GM12878 (cell line): Measurements from ENCODE around the gene STAT5B. TPM values are rescaled to one million over a fixed set of nuclear protein-coding genes. Genes with fewer than 3 reads are reported as not detected.
"Not testable (repeated sequence)": the region's sequence is repeated elsewhere in the genome, so short reads cannot be mapped to it uniquely, and the experiment has no call there.

ENCODE experiments used
- ATAC-seq: fragments of 200-7000 bp; cut with Tn5 transposase; 3 replicates; pipeline ENCODE4 v1.9.1; 2020; ENCODE audit warnings: mild to moderate bottlenecking, moderate library complexity
- BruUV-seq: library from RNA; stranded (reverse); fragments of 400-500 nt; replicated peaks from 2 replicates; lab custom pipeline; 2021; lab: Mats Ljungman, UMichigan
- CTCF ChIA-PET: fragments of 300-600 bp; sonication (Branson Sonifier 250); formaldehyde crosslinking; extraction: SDS; loops from one replicate; lab custom pipeline; 2021; ENCODE audit warnings: inconsistent platforms; lab: Yijun Ruan, JAX
- POLR2A ChIA-PET: fragments of 350-600 bp; formaldehyde crosslinking; extraction: SDS; loops from one replicate; lab custom pipeline; 2021; ENCODE audit warnings: inconsistent platforms; lab: Charles Lee
- RAD21 ChIA-PET: fragments of 300-600 bp; sonication (Branson Sonifier 250); formaldehyde crosslinking; loops from one replicate; lab custom pipeline; 2023; ENCODE audit warnings: antibody characterized with exemption; ENCODE audit not compliant: unreplicated experiment; lab: Charles Lee
- SMC1A ChIA-PET: fragments of 300-600 bp; sonication (Branson Sonifier 250); formaldehyde crosslinking; loops from one replicate; lab custom pipeline; 2023; ENCODE audit not compliant: unreplicated experiment, uncharacterized antibody; lab: Charles Lee
- DNase-seq: peaks from one replicate; pipeline ENCODE4 v3.0.0-alpha.2; 2011; ENCODE audit warnings: low read depth, low spot score
- FAIRE-seq: peaks from 3 replicates; lab custom pipeline; 2011; peaks lifted over from hg19 to GRCh38; lab: Jason Lieb, UNC
- H2AFZ ChIP-seq: 2 replicates; pipeline ENCODE4 v1.6.0; 2011; ENCODE audit warnings: low read depth, low read length, control low read depth; ENCODE audit not compliant: control insufficient read depth
- H3K27ac ChIP-seq: 2 replicates; pipeline ENCODE4 v1.5.1; 2011; ENCODE audit warnings: control low read depth; ENCODE audit not compliant: control insufficient read depth, insufficient read depth
- H3K27me3 ChIP-seq, 2 experiments: replicated peaks in 1 of 2; 2 replicates each; pipeline versions ENCODE4 v1.6.0 to v1.6.1; 2011; ENCODE audit warnings: low read length in 1 of 2; ENCODE audit not compliant: control insufficient read depth in 2 of 2, insufficient read depth in 2 of 2
- H3K36me3 ChIP-seq, 2 experiments: 2 replicates each; pipeline ENCODE4 v1.5.1; 2011; ENCODE audit warnings: low read length in 1 of 2; ENCODE audit not compliant: control insufficient read depth in 2 of 2, insufficient read depth in 2 of 2
- H3K4me1 ChIP-seq: 2 replicates; pipeline ENCODE4 v1.6.1; 2011; ENCODE audit warnings: mild to moderate bottlenecking, low read length, moderate library complexity, mixed read lengths; ENCODE audit not compliant: control insufficient read depth, insufficient read depth
- H3K4me2 ChIP-seq: 2 replicates; pipeline ENCODE4 v1.6.0; 2011; ENCODE audit warnings: control low read depth; ENCODE audit not compliant: control insufficient read depth, insufficient read depth
- H3K4me3 ChIP-seq: fragments of 200-600 bp; sonication (generic); 2 replicates; pipeline ENCODE4 v1.5.1; 2016
- H3K79me2 ChIP-seq: 2 replicates; pipeline ENCODE4 v1.6.0; 2011; ENCODE audit warnings: low read length; ENCODE audit not compliant: control insufficient read depth, insufficient read depth
- H3K9ac ChIP-seq: 2 replicates; pipeline ENCODE4 v1.8.0; 2011; ENCODE audit warnings: low read length, control low read depth, mixed read lengths; ENCODE audit not compliant: control insufficient read depth, insufficient read depth
- H3K9me3 ChIP-seq: replicated peaks from 3 replicates; pipeline ENCODE4 v1.5.1; 2011; ENCODE audit warnings: mild to moderate bottlenecking, low read length; ENCODE audit not compliant: control insufficient read depth, insufficient read depth
- H4K20me1 ChIP-seq: 2 replicates; pipeline ENCODE4 v1.6.0; 2011; ENCODE audit not compliant: control insufficient read depth, insufficient read depth
- ETV6 ChIP-seq, 2 experiments: fragments of 450-650 bp in 1 of 2; IDR thresholded peaks in 1 of 2; conservative IDR thresholded peaks in 1 of 2; 2 replicates each; pipeline ENCODE4 v1.6.1; 2014; ENCODE audit warnings: antibody characterized with exemption in 1 of 2, borderline replicate concordance in 1 of 2, low read depth in 1 of 2, mild to moderate bottlenecking in 1 of 2, moderate library complexity in 1 of 2
- EZH2 ChIP-seq: IDR thresholded peaks from 2 replicates; pipeline ENCODE4 v1.6.1; 2012; ENCODE audit warnings: low read depth, mild to moderate bottlenecking, control low read depth, inconsistent platforms, low read length, borderline replicate concordance; ENCODE audit not compliant: control insufficient read depth
- FOS ChIP-seq: IDR thresholded peaks from 3 replicates; pipeline ENCODE4 v1.6.1; 2011; ENCODE audit warnings: borderline replicate concordance; ENCODE audit not compliant: insufficient read length; ENCODE audit errors: extremely low read depth
- MEF2A ChIP-seq: IDR thresholded peaks from 2 replicates; pipeline ENCODE4 v1.6.1; 2011; ENCODE audit warnings: low read depth, mild to moderate bottlenecking, low read length, moderate library complexity; ENCODE audit not compliant: insufficient read depth
- NFIC ChIP-seq: IDR thresholded peaks from 2 replicates; pipeline ENCODE4 v1.6.1; 2012; ENCODE audit warnings: low read depth, mild to moderate bottlenecking, inconsistent platforms, low read length, moderate library complexity
- PAX5 ChIP-seq: IDR thresholded peaks from 2 replicates; pipeline ENCODE4 v1.6.1; 2011; ENCODE audit warnings: low read depth, low read length, borderline replicate concordance
- RB1 ChIP-seq: fragments of 450-650 bp; formaldehyde crosslinking; IDR thresholded peaks from 2 replicates; pipeline ENCODE4 v1.6.1; 2017; ENCODE audit warnings: mild to moderate bottlenecking, borderline replicate concordance
- SMARCA5 ChIP-seq: fragments of 450-650 bp; IDR thresholded peaks from 2 replicates; pipeline ENCODE4 v1.6.1; 2017; ENCODE audit warnings: mild to moderate bottlenecking
- SPI1 ChIP-seq: IDR thresholded peaks from 2 replicates; pipeline ENCODE4 v1.6.1; 2011; ENCODE audit warnings: low read depth, mild to moderate bottlenecking, low read length, moderate library complexity, borderline replicate concordance; ENCODE audit not compliant: insufficient read depth
- SREBF1 ChIP-seq: IDR thresholded peaks from 2 replicates; pipeline ENCODE4 v1.6.1; 2012; ENCODE audit warnings: mild to moderate bottlenecking, low read length
- ZBED1 ChIP-seq: IDR thresholded peaks from 2 replicates; pipeline ENCODE4 v1.6.1; 2016; ENCODE audit warnings: borderline replicate concordance
- ZNF274 ChIP-seq: IDR thresholded peaks from one replicate; pipeline ENCODE4 v1.8.0; 2011; ENCODE audit not compliant: insufficient read length, insufficient read depth
- WGBS: methylation state at CpG from one replicate; pipeline ENCODE4 v1.1.6; 2016; ENCODE audit warnings: low lambda C conversion rate; ENCODE audit not compliant: insufficient replicate concordance, insufficient coverage; ENCODE audit errors: missing lambda C conversion rate; 5-methylcytosine and 5-hydroxymethylcytosine counted together
- in situ Hi-C: fragments of 300-500 bp; cut with MboI; formaldehyde crosslinking; loops from 9 replicates; pipeline ENCODE4 v1.14.3; 2018; ENCODE audit warnings: mixed read lengths
- intact Hi-C: fragments of 100-400 bp; cut with micrococcal nuclease; formaldehyde crosslinking; loops from one replicate; pipeline ENCODE4 v1.14.2; 2022; ENCODE audit not compliant: unreplicated experiment
- polyA plus RNA-seq, 11 experiments: library from polyadenylated mRNA; depleted of rRNA in 4 of 11; unstranded in 6 of 11; stranded (reverse) in 5 of 11; fragments of >200 nt; fragmentation: Nextera tagmentation in 4 of 11; fragmentation: Illumina TruSeq in 1 of 11; extraction: Ambion mirVana in 4 of 11; extraction: Trizol in 1 of 11; gene quantifications; 1 replicate in 1 of 11; 2 replicates in 10 of 11; pipeline versions ENCODE4 v1.2.1 to v1.2.3, GENCODE V29; 2011 to 2016; ENCODE audit warnings: inconsistent platforms in 2 of 11, missing spikeins in 2 of 11, low read depth in 1 of 11
- total RNA-seq, 4 experiments: library from RNA; depleted of rRNA in 3 of 4; stranded (reverse); fragments of >200 nt in 3 of 4; fragmentation: Illumina TruSeq in 1 of 4; extraction: Trizol in 1 of 4; gene quantifications; 2 replicates each; pipeline versions ENCODE4 v1.2.1 to v1.2.3, GENCODE V29; 2013 to 2021
- TF ChIP-seq, protein P1 (sequence below), 3 experiments: IDR thresholded peaks in 2 of 3; conservative IDR thresholded peaks in 1 of 3; 2 replicates each; pipeline ENCODE4 v1.5.1; 2011; ENCODE audit warnings: low read depth in 3 of 3, low read length in 3 of 3, mild to moderate bottlenecking in 3 of 3, control low read depth in 2 of 3, moderate library complexity in 2 of 3, inconsistent platforms in 1 of 3, mixed read lengths in 1 of 3; ENCODE audit not compliant: control insufficient read depth in 2 of 3, insufficient read depth in 1 of 3; ENCODE audit errors: extremely low read depth in 1 of 3
- TF ChIP-seq, protein P2 (sequence below): fragments of 450-650 bp; IDR thresholded peaks from 2 replicates; pipeline ENCODE4 v1.6.1; 2017; ENCODE audit warnings: mild to moderate bottlenecking, moderate library complexity

STAT5B gene
- total and polyA plus RNA-seq, 10 of the 15 experiments (the other 5 are each of a cell fraction or from before 2014, with no cell fraction given) = 11.0 to 69.6 (median 46.7) TPM

- CTCF ChIA-PET = interaction anchor here (1.0 kb wide), 1 partner anchor 26 kb away, joined by 3 read pairs; no protein-coding TSS in a partner anchor
Observed at GRCh38 chr17:42210046-42210445, 66.1 kb downstream of the STAT5B start.

DNA sequence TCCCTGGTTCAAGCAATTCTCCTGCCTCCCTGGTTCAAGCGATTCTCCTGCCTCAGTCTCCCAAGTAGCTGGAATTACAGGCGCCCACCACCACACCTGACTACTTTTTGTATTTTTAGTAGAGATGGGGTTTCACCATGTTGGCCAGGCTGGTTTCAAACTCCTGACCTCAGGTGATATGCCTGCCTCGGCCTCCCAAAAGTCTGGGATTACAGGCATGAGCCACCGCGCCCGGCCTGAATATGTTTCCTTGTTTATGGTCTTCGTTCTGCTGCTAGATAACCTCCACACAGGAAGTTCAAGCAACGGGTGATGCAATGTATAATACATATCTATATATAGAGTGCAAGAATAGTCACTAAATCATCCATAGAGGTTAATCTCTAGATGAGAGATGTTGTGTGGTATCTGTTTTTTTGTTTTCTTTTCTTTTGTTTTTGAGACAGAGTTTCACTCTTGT, 70.0 kb downstream of the STAT5B start:
- RAD21 ChIA-PET, in situ Hi-C loops, H3K4me3 ChIP-seq, H4K20me1 ChIP-seq, H3K4me2 ChIP-seq, H3K27me3 ChIP-seq, POLR2A ChIA-PET, CTCF ChIA-PET, H3K4me1 ChIP-seq, H3K79me2 ChIP-seq, H3K27ac ChIP-seq, FAIRE-seq, SMC1A ChIA-PET, BruUV-seq, intact Hi-C loops, H3K9ac ChIP-seq, DNase-seq, H2AFZ ChIP-seq, ATAC-seq, H3K9me3 ChIP-seq: not testable (repeated sequence)
- WGBS = 80% methylated on average over 8 of the region's 8 CpGs
- peaks cover 6 to 37% of the 10 kb centered on the region in 2 experiments for H3K36me3 ChIP-seq

More at GRCh38 chr17:42210046-42210445, 66.1 kb downstream of the STAT5B start:
- 95% methylated on average over 6 of the region's 6 CpGs for WGBS
- H3K4me2 ChIP-seq = no peak overlapping the region
- ATAC-seq = no peak
- TF ChIP-seq, protein P1, sequence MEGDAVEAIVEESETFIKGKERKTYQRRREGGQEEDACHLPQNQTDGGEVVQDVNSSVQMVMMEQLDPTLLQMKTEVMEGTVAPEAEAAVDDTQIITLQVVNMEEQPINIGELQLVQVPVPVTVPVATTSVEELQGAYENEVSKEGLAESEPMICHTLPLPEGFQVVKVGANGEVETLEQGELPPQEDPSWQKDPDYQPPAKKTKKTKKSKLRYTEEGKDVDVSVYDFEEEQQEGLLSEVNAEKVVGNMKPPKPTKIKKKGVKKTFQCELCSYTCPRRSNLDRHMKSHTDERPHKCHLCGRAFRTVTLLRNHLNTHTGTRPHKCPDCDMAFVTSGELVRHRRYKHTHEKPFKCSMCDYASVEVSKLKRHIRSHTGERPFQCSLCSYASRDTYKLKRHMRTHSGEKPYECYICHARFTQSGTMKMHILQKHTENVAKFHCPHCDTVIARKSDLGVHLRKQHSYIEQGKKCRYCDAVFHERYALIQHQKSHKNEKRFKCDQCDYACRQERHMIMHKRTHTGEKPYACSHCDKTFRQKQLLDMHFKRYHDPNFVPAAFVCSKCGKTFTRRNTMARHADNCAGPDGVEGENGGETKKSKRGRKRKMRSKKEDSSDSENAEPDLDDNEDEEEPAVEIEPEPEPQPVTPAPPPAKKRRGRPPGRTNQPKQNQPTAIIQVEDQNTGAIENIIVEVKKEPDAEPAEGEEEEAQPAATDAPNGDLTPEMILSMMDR (IDR thresholded peaks at IDR 0.05 in 2 of 3, conservative IDR thresholded peaks at IDR 0.05 in 1 of 3; ENCODE audit: control insufficient read depth in 2 of 3, extremely low read depth in 1 of 3, insufficient read depth in 1 of 3, low read depth in 3 of 3, low read length in 3 of 3) = no peak
- no peak for TF ChIP-seq NFIC
- TF ChIP-seq SPI1 = no peak
- no peak for TF ChIP-seq ZBED1
- no peak for TF ChIP-seq ETV6 (conservative IDR thresholded peaks at IDR 0.05 in 1 of 2, IDR thresholded peaks at IDR 0.05 in 1 of 2; ENCODE audit: borderline replicate concordance in 1 of 2, low read depth in 1 of 2)
- no peak for TF ChIP-seq EZH2
- no peak for TF ChIP-seq FOS
- TF ChIP-seq PAX5 = no peak
- no peak for TF ChIP-seq SMARCA5
- TF ChIP-seq ZNF274 = no peak
- TF ChIP-seq SREBF1 = no peak
- TF ChIP-seq, protein P2, sequence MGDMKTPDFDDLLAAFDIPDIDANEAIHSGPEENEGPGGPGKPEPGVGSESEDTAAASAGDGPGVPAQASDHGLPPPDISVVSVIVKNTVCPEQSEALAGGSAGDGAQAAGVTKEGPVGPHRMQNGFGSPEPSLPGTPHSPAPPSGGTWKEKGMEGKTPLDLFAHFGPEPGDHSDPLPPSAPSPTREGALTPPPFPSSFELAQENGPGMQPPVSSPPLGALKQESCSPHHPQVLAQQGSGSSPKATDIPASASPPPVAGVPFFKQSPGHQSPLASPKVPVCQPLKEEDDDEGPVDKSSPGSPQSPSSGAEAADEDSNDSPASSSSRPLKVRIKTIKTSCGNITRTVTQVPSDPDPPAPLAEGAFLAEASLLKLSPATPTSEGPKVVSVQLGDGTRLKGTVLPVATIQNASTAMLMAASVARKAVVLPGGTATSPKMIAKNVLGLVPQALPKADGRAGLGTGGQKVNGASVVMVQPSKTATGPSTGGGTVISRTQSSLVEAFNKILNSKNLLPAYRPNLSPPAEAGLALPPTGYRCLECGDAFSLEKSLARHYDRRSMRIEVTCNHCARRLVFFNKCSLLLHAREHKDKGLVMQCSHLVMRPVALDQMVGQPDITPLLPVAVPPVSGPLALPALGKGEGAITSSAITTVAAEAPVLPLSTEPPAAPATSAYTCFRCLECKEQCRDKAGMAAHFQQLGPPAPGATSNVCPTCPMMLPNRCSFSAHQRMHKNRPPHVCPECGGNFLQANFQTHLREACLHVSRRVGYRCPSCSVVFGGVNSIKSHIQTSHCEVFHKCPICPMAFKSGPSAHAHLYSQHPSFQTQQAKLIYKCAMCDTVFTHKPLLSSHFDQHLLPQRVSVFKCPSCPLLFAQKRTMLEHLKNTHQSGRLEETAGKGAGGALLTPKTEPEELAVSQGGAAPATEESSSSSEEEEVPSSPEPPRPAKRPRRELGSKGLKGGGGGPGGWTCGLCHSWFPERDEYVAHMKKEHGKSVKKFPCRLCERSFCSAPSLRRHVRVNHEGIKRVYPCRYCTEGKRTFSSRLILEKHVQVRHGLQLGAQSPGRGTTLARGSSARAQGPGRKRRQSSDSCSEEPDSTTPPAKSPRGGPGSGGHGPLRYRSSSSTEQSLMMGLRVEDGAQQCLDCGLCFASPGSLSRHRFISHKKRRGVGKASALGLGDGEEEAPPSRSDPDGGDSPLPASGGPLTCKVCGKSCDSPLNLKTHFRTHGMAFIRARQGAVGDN = no peak
- no peak for TF ChIP-seq MEF2A
- no peak for TF ChIP-seq RB1
- TF ChIP-seq, all 136 proteins: peak for 0
- Histone ChIP-seq H3K9ac (no peak overlapping the region), H3K27ac (no peak overlapping the region), H3K79me2 (no peaks in the 10 kb centered on the region), H3K4me3 (no peak overlapping the region), H3K27me3 (no peaks in the 10 kb centered on the region), H3K4me1 (no peaks in the 10 kb centered on the region), H2AFZ (no peak overlapping the region), H3K36me3 (peaks cover 2 to 38% of the 10 kb centered on the region in 2 experiments; a peak in 3 of 4 replicates), H4K20me1 (no peaks in the 10 kb centered on the region), H3K9me3 (no peaks in the 10 kb centered on the region)
- FAIRE-seq (no peak), DNase-seq (no peak)
- intact Hi-C loops (no loop called here), in situ Hi-C loops (no loop called here)
- no TSS peak for BruUV-seq
- RAD21 ChIA-PET = no interaction called here
- POLR2A ChIA-PET = no interaction called here
- SMC1A ChIA-PET = interaction anchor here (0.8 kb wide), 1 partner anchor 80 kb away, joined by 3 read pairs; no protein-coding TSS in a partner anchor
